ENCODE data around the gene CCDC195.

The CCDC195 gene

GRCh38 chr2:224716201-224716600, at the start of gene CCDC195:
Gene CCDC195, minus strand, starts transcription at chr2:224716365. Its CDS starts 0 bp downstream, at chr2:224716365.
- no peak for DNase-seq (ENCODE audit: low spot score)

GRCh38 chr2:224764565-224765236, 48.5 kb upstream of the CCDC195 start:
- no peak for DNase-seq (ENCODE audit: low spot score)

- DNase-seq (ENCODE audit: low spot score) = no peak
Measured at GRCh38 chr2:224757934-224758548, 41.9 kb upstream of the CCDC195 start.

GRCh38 chr2:224753743-224754540, 37.8 kb upstream of the CCDC195 start:
- no peak for DNase-seq (ENCODE audit: low spot score)

GRCh38 chr2:224751996-224752698, 36.0 kb upstream of the CCDC195 start:
- no peak for DNase-seq (ENCODE audit: low spot score)

- peak; percentile 32 for DNase-seq (ENCODE audit: low spot score)
Measured at GRCh38 chr2:224749136-224749535, 33.0 kb upstream of the CCDC195 start.

- no peak for DNase-seq (ENCODE audit: low spot score)
Measured at GRCh38 chr2:224747765-224748164, 31.6 kb upstream of the CCDC195 start.

GRCh38 chr2:224736227-224736626, 20.1 kb upstream of the CCDC195 start:
- no peak for DNase-seq (ENCODE audit: low spot score)

GRCh38 chr2:224734949-224735348, 18.8 kb upstream of the CCDC195 start:
- DNase-seq (ENCODE audit: low spot score) = no peak

- no peak for DNase-seq (ENCODE audit: low spot score)
Measured at GRCh38 chr2:224731665-224732064, 15.5 kb upstream of the CCDC195 start.

GRCh38 chr2:224729435-224729834, 13.3 kb upstream of the CCDC195 start:
- no peak for DNase-seq (ENCODE audit: low spot score)

- no peak for DNase-seq (ENCODE audit: low spot score)
Measured at GRCh38 chr2:224724331-224724730, 8.2 kb upstream of the CCDC195 start.

GRCh38 chr2:224723586-224724217, 7.5 kb upstream of the CCDC195 start:
- DNase-seq (ENCODE audit: low spot score) = no peak

- DNase-seq (ENCODE audit: low spot score) = no peak
Measured at GRCh38 chr2:224722770-224723169, 6.6 kb upstream of the CCDC195 start.

GRCh38 chr2:224722250-224722649, 6.1 kb upstream of the CCDC195 start:
- DNase-seq (ENCODE audit: low spot score) = no peak

GRCh38 chr2:224716921-224717320, 756 bp upstream of the CCDC195 start:
- no peak for DNase-seq (ENCODE audit: low spot score)

- no peak for DNase-seq (ENCODE audit: low spot score)
Measured at GRCh38 chr2:224711859-224712665, 4.1 kb downstream of the CCDC195 start.

- no peak for DNase-seq (ENCODE audit: low spot score)
Measured at GRCh38 chr2:224711381-224711780, 4.8 kb downstream of the CCDC195 start.

GRCh38 chr2:224709301-224709700, 6.9 kb downstream of the CCDC195 start:
- no peak for DNase-seq (ENCODE audit: low spot score)

- DNase-seq (ENCODE audit: low spot score) = no peak
Measured at GRCh38 chr2:224694502-224694901, 21.7 kb downstream of the CCDC195 start.

- no peak for DNase-seq (ENCODE audit: low spot score)
Measured at GRCh38 chr2:224691563-224691962, 24.6 kb downstream of the CCDC195 start.

Measured in iPS-NIHi11 (cell line).